ENCODE results near the gene RASGEF1C.
"Not testable (repeated sequence)": the region's sequence is repeated elsewhere in the genome, so short reads cannot be mapped to it uniquely, and the experiment has no call there.

The RASGEF1C gene

GRCh38 chr5:180138214-180138975, 70.6 kb downstream of the RASGEF1C start:
- no peak overlapping the region for H3K4me3 ChIP-seq (ENCODE audit: low read depth, low read length)

- no peak overlapping the region for H3K4me3 ChIP-seq (ENCODE audit: low read depth, low read length)
Measured at GRCh38 chr5:180137401-180138213, 71.4 kb downstream of the RASGEF1C start.

GRCh38 chr5:180136630-180137381, 72.2 kb downstream of the RASGEF1C start:
- no peak overlapping the region for H3K4me3 ChIP-seq (ENCODE audit: low read depth, low read length)

DNA sequence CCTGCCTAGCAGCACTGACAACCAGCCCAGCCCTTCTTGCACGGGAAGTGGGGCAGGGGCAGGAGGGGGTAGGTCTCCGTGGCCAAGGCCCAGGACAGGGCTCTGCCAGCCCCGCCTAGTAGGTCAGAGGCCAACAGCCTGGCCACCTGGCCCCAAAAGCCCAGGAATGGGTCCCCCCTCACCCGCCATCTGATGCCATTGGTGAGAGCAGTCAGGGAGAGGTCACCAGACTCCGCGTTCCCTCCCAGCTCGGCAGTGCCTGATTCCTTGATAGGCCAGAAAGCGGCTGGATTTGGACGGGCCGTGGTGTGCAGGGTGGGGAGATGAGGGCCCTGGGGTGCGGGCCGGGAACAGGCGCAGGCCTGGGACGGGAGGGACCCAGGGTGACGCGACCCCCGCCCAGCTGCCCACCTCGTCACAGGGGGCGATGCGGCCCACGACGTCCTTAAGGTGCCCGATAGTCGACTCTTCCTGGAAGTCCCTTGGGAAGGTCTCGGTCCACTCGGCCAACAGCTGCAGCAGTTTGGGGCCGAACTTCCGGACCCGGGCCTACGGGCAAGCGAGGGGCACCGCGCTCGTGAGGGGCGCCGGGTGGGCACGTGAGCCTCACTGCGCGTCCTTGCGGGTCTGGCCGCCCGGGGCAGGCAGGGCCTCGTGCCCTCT, 72.9 kb downstream of the RASGEF1C start:
- H3K4me3 ChIP-seq (ENCODE audit: low read depth, low read length), result no peak overlapping the region

GRCh38 chr5:180135128-180135955, 73.7 kb downstream of the RASGEF1C start:
- H3K4me3 ChIP-seq (ENCODE audit: low read depth, low read length), result no peak overlapping the region

- H3K4me3 ChIP-seq (ENCODE audit: low read depth, low read length), result no peak overlapping the region
Measured at GRCh38 chr5:180133971-180134508, 75.0 kb downstream of the RASGEF1C start.

DNA sequence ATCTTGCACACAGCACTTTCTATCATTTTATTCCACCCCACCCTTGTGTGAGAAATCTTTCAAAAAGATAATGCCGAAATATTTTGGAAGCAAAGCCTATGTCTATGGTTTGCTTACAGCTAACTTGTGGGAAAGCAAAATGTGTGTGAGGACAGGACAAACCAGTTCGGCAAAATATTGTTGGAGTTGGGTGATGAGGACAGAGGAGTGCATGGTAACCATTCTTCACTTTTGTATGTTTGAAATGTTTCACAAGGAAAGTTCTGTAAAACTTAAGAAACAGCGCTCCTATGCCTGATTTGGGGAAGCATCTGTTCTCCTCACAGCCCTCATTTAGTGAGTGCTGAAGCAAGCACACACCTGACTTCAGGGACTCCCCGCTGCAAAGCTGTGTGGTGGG, 75.5 kb downstream of the RASGEF1C start:
- no peak overlapping the region for H3K4me3 ChIP-seq (ENCODE audit: low read depth, low read length)

GRCh38 chr5:180133060-180133459, 76.0 kb downstream of the RASGEF1C start:
- H3K4me3 ChIP-seq (ENCODE audit: low read depth, low read length), result no peak overlapping the region

GRCh38 chr5:180130876-180131740, 77.9 kb downstream of the RASGEF1C start:
- no peak overlapping the region for H3K4me3 ChIP-seq (ENCODE audit: low read depth, low read length)

- H3K4me3 ChIP-seq (ENCODE audit: low read depth, low read length), result no peak overlapping the region
Measured at GRCh38 chr5:180130291-180130869, 78.6 kb downstream of the RASGEF1C start.

DNA sequence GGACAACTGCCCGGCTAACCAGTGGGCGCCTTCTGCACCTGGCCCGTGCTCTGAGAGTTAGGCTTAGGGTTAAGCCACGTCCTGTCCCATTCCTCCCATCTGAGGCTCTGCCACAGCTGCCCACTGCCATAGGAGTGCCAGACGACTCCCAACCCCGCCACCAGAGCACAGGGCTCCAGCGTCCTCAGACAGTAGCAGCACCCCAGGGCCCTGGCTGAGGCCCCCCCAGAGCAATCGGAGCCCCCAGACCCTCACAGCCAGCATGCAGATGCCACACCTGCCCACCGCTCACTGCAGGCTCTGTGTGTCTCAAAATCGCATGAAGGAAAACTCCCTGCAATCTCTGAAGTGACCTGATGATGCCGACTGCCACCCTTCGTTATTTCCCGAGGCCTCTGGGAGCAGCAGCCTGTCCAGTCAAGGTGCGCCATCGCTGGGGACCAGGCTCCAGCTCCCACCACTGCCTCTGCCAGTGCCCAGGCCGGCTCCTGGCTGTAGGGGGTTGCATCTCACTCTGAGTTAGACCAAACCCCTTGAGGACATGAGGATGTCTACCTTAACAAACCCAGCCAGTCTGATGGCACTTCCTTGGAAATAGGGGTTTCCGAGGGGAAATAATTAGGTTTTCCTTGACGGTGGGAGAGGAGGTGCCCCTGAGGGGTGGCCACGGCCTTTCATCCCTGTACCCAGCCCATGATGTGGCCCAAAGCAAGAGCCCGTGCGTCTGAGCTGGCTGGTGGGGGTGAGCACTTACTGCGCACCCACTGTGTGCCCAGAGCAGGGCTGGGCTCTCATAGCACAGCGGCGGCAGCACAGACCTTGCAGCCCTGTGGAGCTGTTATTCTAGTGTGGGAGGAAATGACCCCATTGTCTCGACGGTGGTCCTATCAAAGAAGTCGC, 79.5 kb downstream of the RASGEF1C start:
- H3K4me3 ChIP-seq (ENCODE audit: low read depth, low read length), result no peak overlapping the region

- no peak overlapping the region for H3K4me3 ChIP-seq (ENCODE audit: low read depth, low read length)
Measured at GRCh38 chr5:180128671-180129261, 80.2 kb downstream of the RASGEF1C start.

- no peak overlapping the region for H3K4me3 ChIP-seq (ENCODE audit: low read depth, low read length)
Measured at GRCh38 chr5:180127682-180128670, 81.0 kb downstream of the RASGEF1C start.

DNA sequence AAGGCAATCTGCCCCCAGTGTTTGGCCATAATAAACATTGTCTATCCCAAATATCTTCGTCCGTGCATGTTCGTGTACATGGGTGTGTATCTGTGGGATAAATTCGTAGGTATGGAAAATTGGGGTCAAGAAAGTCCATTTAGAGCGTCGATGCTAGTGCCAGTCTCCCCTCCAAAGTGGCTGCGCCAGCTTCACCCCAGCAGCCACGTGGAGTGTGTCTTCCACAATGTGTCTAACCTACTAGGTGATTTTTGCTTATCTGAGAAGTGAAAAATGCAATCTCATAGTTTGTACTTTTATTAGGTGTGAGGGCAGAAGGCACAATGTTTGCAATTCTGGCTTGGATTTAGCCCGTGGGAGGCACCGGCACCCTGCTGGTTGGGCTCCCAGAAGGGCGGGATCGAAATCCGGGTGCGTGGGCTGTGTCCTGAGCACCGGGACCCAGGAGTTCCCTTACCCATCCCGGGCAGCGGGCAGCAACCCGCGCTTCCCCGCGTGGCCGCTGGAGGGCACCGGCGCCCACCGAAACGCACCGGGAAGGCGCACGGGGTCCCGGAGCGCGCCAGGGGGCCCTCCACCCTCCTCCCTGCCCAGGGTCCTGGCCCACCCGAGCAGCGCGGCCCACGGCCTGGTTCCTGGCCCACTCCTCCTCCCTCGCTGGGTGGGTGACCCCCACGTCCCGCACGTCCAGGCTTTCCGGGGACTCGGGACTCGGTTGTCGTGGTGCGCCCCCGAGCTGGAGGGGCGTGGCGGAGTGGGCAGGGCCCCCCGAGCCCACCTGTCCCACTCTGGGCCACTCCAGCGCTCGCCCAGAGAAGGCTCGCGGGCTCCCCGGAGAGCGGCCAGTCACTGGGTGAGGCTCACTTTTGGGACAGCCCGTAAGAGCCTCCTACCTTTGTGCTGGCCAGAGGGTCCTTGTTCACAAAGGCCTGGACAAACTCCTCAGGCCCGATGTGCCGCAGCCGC, 82.0 kb downstream of the RASGEF1C start:
- H3K4me3 ChIP-seq (ENCODE audit: low read depth, low read length), result no peak overlapping the region

- not testable (repeated sequence) for H3K4me3 ChIP-seq (ENCODE audit: low read depth, low read length)
Measured at GRCh38 chr5:180126156-180126555, 82.9 kb downstream of the RASGEF1C start.

All from iPS-11a (cell line).